Endothelial cell of hepatic sinusoid (primary cell): ENCODE measurements around the gene CUEDC1.

Experiments used
- in situ Hi-C: cut with HindIII; loops from 2 replicates; pipeline ENCODE4 v1.10.0; 2017; ENCODE audit warnings: low sequenced_read_pairs

CUEDC1 gene

GRCh38 chr17:57940653-57941329 lies 14.4 kb downstream of the CUEDC1 start:
- in situ Hi-C loops = no loop called here

GRCh38 chr17:57940231-57940630 lies 15.0 kb downstream of the CUEDC1 start:
- in situ Hi-C loops = no loop called here

GRCh38 chr17:57939797-57940196 lies 15.4 kb downstream of the CUEDC1 start:
- in situ Hi-C loops = no loop called here

- in situ Hi-C loops = no loop called here
These were observed 17.1 kb downstream of the CUEDC1 start for GRCh38 chr17:57938061-57938502.

GRCh38 chr17:57937492-57937891 lies 17.7 kb downstream of the CUEDC1 start:
- in situ Hi-C loops = no loop called here

- in situ Hi-C loops = no loop called here
These were observed 19.1 kb downstream of the CUEDC1 start for GRCh38 chr17:57935833-57936807.

GRCh38 chr17:57931488-57932137 lies 23.6 kb downstream of the CUEDC1 start:
- in situ Hi-C loops = no loop called here

- in situ Hi-C loops = no loop called here
These were observed 25.0 kb downstream of the CUEDC1 start for GRCh38 chr17:57930239-57930638.

GRCh38 chr17:57929386-57929785 lies 25.8 kb downstream of the CUEDC1 start:
- in situ Hi-C loops = loop anchor here (5.0 kb wide), 1 partner anchor 72 kb away; no protein-coding TSS in a partner anchor

GRCh38 chr17:57928928-57929327 lies 26.3 kb downstream of the CUEDC1 start:
- in situ Hi-C loops = loop anchor here (5.0 kb wide), 1 partner anchor 72 kb away; no protein-coding TSS in a partner anchor

- in situ Hi-C loops = loop anchor here (5.0 kb wide), 1 partner anchor 70 kb away; no protein-coding TSS in a partner anchor
These were observed 28.0 kb downstream of the CUEDC1 start for GRCh38 chr17:57927048-57927723.

GRCh38 chr17:57926723-57927047 lies 28.5 kb downstream of the CUEDC1 start:
- in situ Hi-C loops = loop anchor here (5.0 kb wide), 1 partner anchor 69 kb away; no protein-coding TSS in a partner anchor

GRCh38 chr17:57925361-57925990 lies 29.7 kb downstream of the CUEDC1 start:
- in situ Hi-C loops = loop anchor here (5.0 kb wide), 1 partner anchor 68 kb away; no protein-coding TSS in a partner anchor

GRCh38 chr17:57924677-57925076 lies 30.5 kb downstream of the CUEDC1 start:
- in situ Hi-C loops = loop anchor here (5.0 kb wide), 2 partner anchors 67 to 68 kb away; no protein-coding TSS in a partner anchor

- in situ Hi-C loops = loop anchor here (5.0 kb wide), 1 partner anchor 69 kb away; no protein-coding TSS in a partner anchor
These were observed 31.9 kb downstream of the CUEDC1 start for GRCh38 chr17:57923182-57923872.

- in situ Hi-C loops = loop anchor here (5.0 kb wide), 1 partner anchor 70 kb away; no protein-coding TSS in a partner anchor
These were observed 32.5 kb downstream of the CUEDC1 start for GRCh38 chr17:57922745-57923144.

GRCh38 chr17:57920916-57921703 lies 34.1 kb downstream of the CUEDC1 start:
- in situ Hi-C loops = loop anchor here (5.0 kb wide), 1 partner anchor 71 kb away; no protein-coding TSS in a partner anchor

- in situ Hi-C loops = loop anchor here (5.0 kb wide), 1 partner anchor 72 kb away; no protein-coding TSS in a partner anchor
These were observed 35.3 kb downstream of the CUEDC1 start for GRCh38 chr17:57919918-57920317.
